GM12878 (cell line): Measurements from ENCODE around the gene TEX264. TPM values are rescaled to one million over a fixed set of nuclear protein-coding genes. Genes with fewer than 3 reads are reported as not detected.

Source experiments
- ATAC-seq: fragments of 200-7000 bp; cut with Tn5 transposase; 3 replicates; pipeline ENCODE4 v1.9.1; 2020; ENCODE audit warnings: mild to moderate bottlenecking, moderate library complexity
- BruUV-seq: library from RNA; stranded (reverse); fragments of 400-500 nt; replicated peaks from 2 replicates; lab custom pipeline; 2021; lab: Mats Ljungman, UMichigan
- CTCF ChIA-PET: fragments of 300-600 bp; sonication (Branson Sonifier 250); formaldehyde crosslinking; extraction: SDS; loops from one replicate; lab custom pipeline; 2021; ENCODE audit warnings: inconsistent platforms; lab: Yijun Ruan, JAX
- POLR2A ChIA-PET: fragments of 350-600 bp; formaldehyde crosslinking; extraction: SDS; loops from one replicate; lab custom pipeline; 2021; ENCODE audit warnings: inconsistent platforms; lab: Charles Lee
- RAD21 ChIA-PET: fragments of 300-600 bp; sonication (Branson Sonifier 250); formaldehyde crosslinking; loops from one replicate; lab custom pipeline; 2023; ENCODE audit warnings: antibody characterized with exemption; ENCODE audit not compliant: unreplicated experiment; lab: Charles Lee
- SMC1A ChIA-PET: fragments of 300-600 bp; sonication (Branson Sonifier 250); formaldehyde crosslinking; loops from one replicate; lab custom pipeline; 2023; ENCODE audit not compliant: unreplicated experiment, uncharacterized antibody; lab: Charles Lee
- DNase-seq: peaks from one replicate; pipeline ENCODE4 v3.0.0-alpha.2; 2011; ENCODE audit warnings: low read depth, low spot score
- FAIRE-seq: peaks from 3 replicates; lab custom pipeline; 2011; peaks lifted over from hg19 to GRCh38; lab: Jason Lieb, UNC
- H2AFZ ChIP-seq: 2 replicates; pipeline ENCODE4 v1.6.0; 2011; ENCODE audit warnings: low read depth, low read length, control low read depth; ENCODE audit not compliant: control insufficient read depth
- H3K27ac ChIP-seq: 2 replicates; pipeline ENCODE4 v1.5.1; 2011; ENCODE audit warnings: control low read depth; ENCODE audit not compliant: control insufficient read depth, insufficient read depth
- H3K27me3 ChIP-seq, 2 experiments: replicated peaks in 1 of 2; 2 replicates each; pipeline versions ENCODE4 v1.6.0 to v1.6.1; 2011; ENCODE audit warnings: low read length in 1 of 2; ENCODE audit not compliant: control insufficient read depth in 2 of 2, insufficient read depth in 2 of 2
- H3K36me3 ChIP-seq, 2 experiments: 2 replicates each; pipeline ENCODE4 v1.5.1; 2011; ENCODE audit warnings: low read length in 1 of 2; ENCODE audit not compliant: control insufficient read depth in 2 of 2, insufficient read depth in 2 of 2
- H3K4me1 ChIP-seq: 2 replicates; pipeline ENCODE4 v1.6.1; 2011; ENCODE audit warnings: mild to moderate bottlenecking, low read length, moderate library complexity, mixed read lengths; ENCODE audit not compliant: control insufficient read depth, insufficient read depth
- H3K4me2 ChIP-seq: 2 replicates; pipeline ENCODE4 v1.6.0; 2011; ENCODE audit warnings: control low read depth; ENCODE audit not compliant: control insufficient read depth, insufficient read depth
- H3K4me3 ChIP-seq: fragments of 200-600 bp; sonication (generic); 2 replicates; pipeline ENCODE4 v1.5.1; 2016
- H3K79me2 ChIP-seq: 2 replicates; pipeline ENCODE4 v1.6.0; 2011; ENCODE audit warnings: low read length; ENCODE audit not compliant: control insufficient read depth, insufficient read depth
- H3K9ac ChIP-seq: 2 replicates; pipeline ENCODE4 v1.8.0; 2011; ENCODE audit warnings: low read length, control low read depth, mixed read lengths; ENCODE audit not compliant: control insufficient read depth, insufficient read depth
- H3K9me3 ChIP-seq: replicated peaks from 3 replicates; pipeline ENCODE4 v1.5.1; 2011; ENCODE audit warnings: mild to moderate bottlenecking, low read length; ENCODE audit not compliant: control insufficient read depth, insufficient read depth
- H4K20me1 ChIP-seq: 2 replicates; pipeline ENCODE4 v1.6.0; 2011; ENCODE audit not compliant: control insufficient read depth, insufficient read depth
- ETV6 ChIP-seq, 2 experiments: fragments of 450-650 bp in 1 of 2; IDR thresholded peaks in 1 of 2; conservative IDR thresholded peaks in 1 of 2; 2 replicates each; pipeline ENCODE4 v1.6.1; 2014; ENCODE audit warnings: antibody characterized with exemption in 1 of 2, borderline replicate concordance in 1 of 2, low read depth in 1 of 2, mild to moderate bottlenecking in 1 of 2, moderate library complexity in 1 of 2
- MEF2B ChIP-seq: fragments of 450-650 bp; IDR thresholded peaks from 2 replicates; pipeline ENCODE4 v1.6.1; 2018; ENCODE audit warnings: mild to moderate bottlenecking, moderate library complexity; ENCODE audit not compliant: partially characterized antibody, poor library complexity, severe bottlenecking
- WGBS: methylation state at CpG from one replicate; pipeline ENCODE4 v1.1.6; 2016; ENCODE audit warnings: low lambda C conversion rate; ENCODE audit not compliant: insufficient replicate concordance, insufficient coverage; ENCODE audit errors: missing lambda C conversion rate; 5-methylcytosine and 5-hydroxymethylcytosine counted together
- in situ Hi-C: fragments of 300-500 bp; cut with MboI; formaldehyde crosslinking; loops from 9 replicates; pipeline ENCODE4 v1.14.3; 2018; ENCODE audit warnings: mixed read lengths
- intact Hi-C: fragments of 100-400 bp; cut with micrococcal nuclease; formaldehyde crosslinking; loops from one replicate; pipeline ENCODE4 v1.14.2; 2022; ENCODE audit not compliant: unreplicated experiment
- polyA plus RNA-seq, 11 experiments: library from polyadenylated mRNA; depleted of rRNA in 4 of 11; unstranded in 6 of 11; stranded (reverse) in 5 of 11; fragments of >200 nt; fragmentation: Nextera tagmentation in 4 of 11; fragmentation: Illumina TruSeq in 1 of 11; extraction: Ambion mirVana in 4 of 11; extraction: Trizol in 1 of 11; gene quantifications; 1 replicate in 1 of 11; 2 replicates in 10 of 11; pipeline versions ENCODE4 v1.2.1 to v1.2.3, GENCODE V29; 2011 to 2016; ENCODE audit warnings: inconsistent platforms in 2 of 11, missing spikeins in 2 of 11, low read depth in 1 of 11
- total RNA-seq, 4 experiments: library from RNA; depleted of rRNA in 3 of 4; stranded (reverse); fragments of >200 nt in 3 of 4; fragmentation: Illumina TruSeq in 1 of 4; extraction: Trizol in 1 of 4; gene quantifications; 2 replicates each; pipeline versions ENCODE4 v1.2.1 to v1.2.3, GENCODE V29; 2013 to 2021

The TEX264 gene
- total and polyA plus RNA-seq, 10 of the 15 experiments (the other 5 are each of a cell fraction or from before 2014, with no cell fraction given) = 3.6 to 63.0 (median 52.4) TPM

- TF ChIP-seq ETV6 (conservative IDR thresholded peaks at IDR 0.05 in 1 of 2, IDR thresholded peaks at IDR 0.05 in 1 of 2; ENCODE audit: borderline replicate concordance in 1 of 2, low read depth in 1 of 2) (no peak), MEF2B (no peak)
- TF ChIP-seq, all 136 proteins: peak for 0
Observed at GRCh38 chr3:51680196-51680595, 9.1 kb downstream of the TEX264 start.

More at GRCh38 chr3:51680196-51680595, 9.1 kb downstream of the TEX264 start:
- Histone ChIP-seq H2AFZ (no peak overlapping the region), H3K36me3 (peaks cover 8 to 15% of the 10 kb centered on the region in 2 experiments), H3K27me3 (no peaks in the 10 kb centered on the region), H3K79me2 (peaks cover 9% of the 10 kb centered on the region), H3K4me3 (no peak overlapping the region), H3K9ac (no peak overlapping the region), H3K27ac (no peak overlapping the region; the same call in 1 of the 2 replicates), H3K4me2 (no peak overlapping the region), H4K20me1 (no peaks in the 10 kb centered on the region), H3K9me3 (no peaks in the 10 kb centered on the region), H3K4me1 (peaks cover 22% of the 10 kb centered on the region)
- no peak for ATAC-seq
- POLR2A ChIA-PET = interaction anchor here (1.0 to 1.1 kb wide), 3 partner anchors 8 to 181 kb away, joined by 3 to 7 read pairs (median 5); partner anchors contain the start of gene DCAF1
- in situ Hi-C loops = loop anchor here (5.0 to 25.0 kb wide), 3 partner anchors 178 to 1068 kb away; partner anchors contain the start of genes CISH, DCAF1, MANF and MAPKAPK3
- no peak for DNase-seq
- no peak for FAIRE-seq
- CTCF ChIA-PET = interaction anchor here (0.7 to 11.7 kb wide), 9 partner anchors 9 to 1064 kb away, joined by 3 to 243 read pairs (median 10); partner anchors contain the start of genes DCAF1, MANF and TEX264
- BruUV-seq = no TSS peak
- 91% methylated on average over 6 of the region's 6 CpGs for WGBS
- intact Hi-C loops = loop anchor here (5.0 kb wide), 1 partner anchor 1063 kb away; the partner anchor contains the start of gene MAPKAPK3
- SMC1A ChIA-PET = interaction anchor here (1.1 to 5.2 kb wide), 6 partner anchors 9 to 291 kb away, joined by 3 to 113 read pairs (median 10); partner anchors contain the start of genes DCAF1 and TEX264
- RAD21 ChIA-PET = interaction anchor here (3.0 to 6.4 kb wide), 2 partner anchors 9 to 179 kb away, joined by 78 to 182 read pairs; partner anchors contain the start of genes DCAF1 and TEX264
